Neuronal stem cell (in vitro differentiated cells): Measurements from ENCODE around the gene TUBA1C.

Source experiments
- DNase-seq: peaks from one replicate; pipeline ENCODE4 v3.0.0-alpha.2; 2013; ENCODE audit warnings: low spot score
- H2AFZ ChIP-seq: one replicate; pipeline ENCODE4 v1.6.1; 2013; ENCODE audit warnings: mild to moderate bottlenecking, low read length, inconsistent platforms
- H2AK5ac ChIP-seq: 2 replicates; pipeline ENCODE4 v1.6.1; 2013; ENCODE audit warnings: low read depth, mild to moderate bottlenecking, inconsistent platforms, low read length, moderate library complexity, mixed read lengths
- H2BK120ac ChIP-seq: 2 replicates; pipeline ENCODE4 v1.6.1; 2013; ENCODE audit warnings: low read depth, mild to moderate bottlenecking, inconsistent platforms, low read length, moderate library complexity, mixed read lengths
- H2BK12ac ChIP-seq: one replicate; pipeline ENCODE4 v1.6.1; 2013; ENCODE audit warnings: low read length, inconsistent platforms
- H2BK15ac ChIP-seq: 2 replicates; pipeline ENCODE4 v1.6.1; 2013; ENCODE audit warnings: mild to moderate bottlenecking, low read length, inconsistent platforms, mixed read lengths
- H2BK5ac ChIP-seq: one replicate; pipeline ENCODE4 v1.6.1; 2013; ENCODE audit warnings: inconsistent platforms, mild to moderate bottlenecking, low read length, moderate library complexity
- H3K14ac ChIP-seq: one replicate; pipeline ENCODE4 v1.6.1; 2013; ENCODE audit warnings: low read length, inconsistent platforms
- H3K18ac ChIP-seq: 2 replicates; pipeline ENCODE4 v1.6.1; 2013; ENCODE audit warnings: low read length, inconsistent platforms
- H3K23ac ChIP-seq: 2 replicates; pipeline ENCODE4 v1.6.1; 2013; ENCODE audit warnings: low read depth, mild to moderate bottlenecking, mixed read lengths, low read length, inconsistent platforms; ENCODE audit not compliant: poor library complexity
- H3K27ac ChIP-seq: replicated peaks from 3 replicates; pipeline ENCODE4 v1.5.1; 2013; ENCODE audit warnings: low read length, inconsistent platforms
- H3K27me3 ChIP-seq, 3 experiments: 2 replicates each; pipeline ENCODE4 v1.6.1; 2013; ENCODE audit warnings: low read length in 3 of 3, mild to moderate bottlenecking in 2 of 3, inconsistent platforms in 1 of 3, low read depth in 1 of 3, mixed read lengths in 1 of 3, moderate library complexity in 1 of 3; ENCODE audit not compliant: control insufficient read depth in 3 of 3, insufficient read depth in 3 of 3
- H3K36me3 ChIP-seq, 2 donors: replicated peaks in 1 of 2; 2 replicates each; pipeline ENCODE4 v1.6.1; 2013; ENCODE audit warnings: low read length in 2 of 2; ENCODE audit not compliant: control insufficient read depth in 2 of 2, insufficient read depth in 2 of 2
- H3K4ac ChIP-seq: 2 replicates; pipeline ENCODE4 v1.6.1; 2013; ENCODE audit warnings: inconsistent platforms, mild to moderate bottlenecking, low read length, moderate library complexity
- H3K4me1 ChIP-seq, 2 donors: 1 replicate in 1 of 2; 2 replicates in 1 of 2; pipeline ENCODE4 v1.6.1; 2013; ENCODE audit warnings: low read length in 2 of 2, low read depth in 1 of 2; ENCODE audit not compliant: control insufficient read depth in 2 of 2, insufficient read depth in 1 of 2
- H3K4me2 ChIP-seq: one replicate; pipeline ENCODE4 v1.6.1; 2013; ENCODE audit warnings: mild to moderate bottlenecking, low read length, inconsistent platforms; ENCODE audit not compliant: insufficient read depth, poor library complexity, severe bottlenecking
- H3K4me3 ChIP-seq, 2 donors: 2 replicates each; pipeline ENCODE4 v1.5.1; 2013; ENCODE audit warnings: low read length in 2 of 2, mild to moderate bottlenecking in 2 of 2, inconsistent platforms in 1 of 2, moderate library complexity in 1 of 2
- H3K79me1 ChIP-seq: one replicate; pipeline ENCODE4 v1.6.1; 2013; ENCODE audit warnings: low read depth, mild to moderate bottlenecking, inconsistent platforms, low read length, moderate library complexity
- H3K9ac ChIP-seq: one replicate; pipeline ENCODE4 v1.6.1; 2013; ENCODE audit warnings: mild to moderate bottlenecking, low read depth, low read length, inconsistent platforms; ENCODE audit not compliant: poor library complexity
- H3K9me3 ChIP-seq, 2 donors: replicated peaks in 1 of 2; 2 replicates each; pipeline versions ENCODE3 to v1.6.1; 2013; ENCODE audit warnings: low read length in 2 of 2, mild to moderate bottlenecking in 2 of 2, inconsistent platforms in 1 of 2, low read depth in 1 of 2, mixed read lengths in 1 of 2, moderate library complexity in 1 of 2; ENCODE audit not compliant: control insufficient read depth in 2 of 2, insufficient read depth in 1 of 2
- H4K8ac ChIP-seq: one replicate; pipeline ENCODE4 v1.6.1; 2013; ENCODE audit warnings: low read depth, mild to moderate bottlenecking, inconsistent platforms, low read length, moderate library complexity
- H4K91ac ChIP-seq: one replicate; pipeline ENCODE4 v1.6.1; 2013; ENCODE audit warnings: low read length, low read depth, mild to moderate bottlenecking, inconsistent platforms; ENCODE audit not compliant: poor library complexity
- WGBS, 2 donors: extraction: QIAGEN DNeasy Blood & Tissue Kit; methylation state at CpG; one replicate each; pipeline ENCODE4 v1.1.7; 2013; ENCODE audit warnings: missing lambda C conversion rate in 2 of 2, mixed read lengths in 1 of 2; ENCODE audit not compliant: insufficient read length in 2 of 2, insufficient replicate concordance in 1 of 2; ENCODE audit errors: extremely low coverage in 2 of 2; 5-methylcytosine and 5-hydroxymethylcytosine counted together

TUBA1C gene

GRCh38 chr12:49272790-49273725 lies 8.2 kb downstream of the TUBA1C start:
- Histone ChIP-seq H3K18ac (no peak overlapping the region), H3K79me1 (no peaks in the 10 kb centered on the region), H3K4me1 (peaks cover 5 to 16% of the 10 kb centered on the region in 2 donors), H3K14ac (no peak overlapping the region), H3K27ac (no peak overlapping the region), H3K23ac (no peak overlapping the region), H2BK5ac (no peak overlapping the region), H2BK15ac (no peak overlapping the region), H3K4me2 (no peak overlapping the region), H2AK5ac (no peak overlapping the region), H4K91ac (no peak overlapping the region), H2BK120ac (no peak overlapping the region), H2BK12ac (no peak overlapping the region), H3K36me3 (peaks cover 16 to 31% of the 10 kb centered on the region in 2 donors), H3K27me3 (peaks cover 0 to 11% (median 0%) of the 10 kb centered on the region in 3 experiments), H3K9me3 (no peaks in the 10 kb centered on the region), H3K4ac (no peak overlapping the region), H4K8ac (no peak overlapping the region), H3K4me3 (peak overlapping the region in 1 of 2 donors; percentile 25), H3K9ac (no peak overlapping the region), H2AFZ (no peak overlapping the region)
- DNase-seq, result no peak
- WGBS, 2 donors, result no CpG with 5 or more reads among the region's 16 CpGs

GRCh38 chr12:49273726-49274395 lies 9.0 kb downstream of the TUBA1C start:
- Histone ChIP-seq H3K9me3 (no peaks in the 10 kb centered on the region), H2BK12ac (no peak overlapping the region), H2AK5ac (no peak overlapping the region), H3K27ac (no peak overlapping the region), H3K18ac (no peak overlapping the region), H3K23ac (no peak overlapping the region), H3K27me3 (peaks cover 0 to 11% (median 0%) of the 10 kb centered on the region in 3 experiments), H3K4me1 (peaks cover 4 to 15% of the 10 kb centered on the region in 2 donors), H3K36me3 (peaks cover 16 to 31% of the 10 kb centered on the region in 2 donors), H2BK5ac (no peak overlapping the region), H2BK15ac (no peak overlapping the region), H3K4ac (no peak overlapping the region), H3K4me3 (no peak overlapping the region), H3K14ac (no peak overlapping the region), H3K9ac (no peak overlapping the region), H4K91ac (no peak overlapping the region), H2BK120ac (no peak overlapping the region), H3K4me2 (no peak overlapping the region), H3K79me1 (no peaks in the 10 kb centered on the region), H4K8ac (no peak overlapping the region), H2AFZ (no peak overlapping the region)
- no CpG with 5 or more reads among the region's 6 CpGs for WGBS, 2 donors
- DNase-seq, result no peak

GRCh38 chr12:49274396-49275069 lies 9.7 kb downstream of the TUBA1C start:
- H3K23ac ChIP-seq, result no peak overlapping the region
- H3K27me3 ChIP-seq, result peaks cover 0 to 11% (median 0%) of the 10 kb centered on the region in 3 experiments
- no peak overlapping the region for H3K14ac ChIP-seq
- no CpG with 5 or more reads among the region's 7 CpGs for WGBS, 2 donors
- peaks cover 15 to 28% of the 10 kb centered on the region in 2 donors for H3K36me3 ChIP-seq
- H2BK5ac ChIP-seq, result no peak overlapping the region
- no peak overlapping the region for H3K4ac ChIP-seq
- no peak overlapping the region for H3K9ac ChIP-seq
- no peak overlapping the region for H4K91ac ChIP-seq
- H3K4me2 ChIP-seq, result no peak overlapping the region
- H2AK5ac ChIP-seq, result no peak overlapping the region
- H3K18ac ChIP-seq, result no peak overlapping the region
- no peak overlapping the region for H3K27ac ChIP-seq
- peaks cover under 1 to 14% of the 10 kb centered on the region in 2 donors for H3K4me1 ChIP-seq
- H3K79me1 ChIP-seq, result no peaks in the 10 kb centered on the region
- no peak overlapping the region for H3K4me3 ChIP-seq
- no peak overlapping the region for H2BK120ac ChIP-seq
- H2AFZ ChIP-seq, result no peak overlapping the region
- H4K8ac ChIP-seq, result no peak overlapping the region
- H3K9me3 ChIP-seq, result no peaks in the 10 kb centered on the region
- DNase-seq, result no peak
- H2BK15ac ChIP-seq, result no peak overlapping the region
- H2BK12ac ChIP-seq, result no peak overlapping the region
